Measurements from ENCODE around the gene FSTL5. TPM values are rescaled to one million over a fixed set of nuclear protein-coding genes. Genes with fewer than 3 reads are reported as not detected.

FSTL5 gene
- total and polyA plus RNA-seq, 2 experiments from 2014 or later: 0.06 to 0.49 TPM

DNA sequence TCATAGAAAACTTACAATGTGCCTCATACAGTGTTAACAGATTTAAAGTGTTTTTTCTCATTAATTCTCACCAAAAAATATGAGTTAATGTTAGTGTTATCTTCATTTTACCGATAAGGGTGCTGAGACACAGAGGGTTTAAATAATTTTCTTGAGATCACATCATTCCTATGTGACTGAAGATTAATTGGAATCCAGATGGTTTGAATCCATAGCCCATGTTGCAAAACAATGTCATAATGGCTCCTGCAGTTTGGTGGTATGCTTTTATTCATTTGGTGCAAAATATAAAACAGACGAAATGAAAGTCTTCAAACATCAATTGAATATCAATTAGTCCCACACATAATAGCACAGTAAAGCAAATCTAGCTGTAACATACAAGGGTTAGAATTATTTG lies 512.2 kb downstream of the FSTL5 start:
- Histone ChIP-seq H3K27me3 (ENCODE audit: insufficient read depth) (no peaks in the 10 kb centered on the region), H3K36me3 (ENCODE audit: insufficient read depth) (no peaks in the 10 kb centered on the region), H2AFZ (no peak overlapping the region), H3K27ac (ENCODE audit: low read depth) (no peak overlapping the region), H4K20me1 (replicated peaks; ENCODE audit: insufficient read depth) (no peaks in the 10 kb centered on the region; the same call in 1 of the 2 replicates), H3K4me1 (ENCODE audit: insufficient read depth) (no peaks in the 10 kb centered on the region), H3K4me2 (no peak overlapping the region), H3F3A (replicated peaks; ENCODE audit: low read depth) (no peaks in the 10 kb centered on the region), H3K4me3 (no peak overlapping the region), H3K79me2 (replicated peaks; ENCODE audit: insufficient read depth) (no peaks in the 10 kb centered on the region), H3K9me2 (ENCODE audit: insufficient read depth) (no peaks in the 10 kb centered on the region)
- Mint-ChIP-seq H3K27me3 (ENCODE audit: insufficient read depth, low read depth, poor library complexity) (no peaks in the 10 kb centered on the region), H3K4me1 (no peaks in the 10 kb centered on the region), H3K4me3 (no peak overlapping the region), H3K36me3 (ENCODE audit: low read depth) (no peaks in the 10 kb centered on the region), H3K9me3 (no peaks in the 10 kb centered on the region), H3K27ac (no peak overlapping the region)
- TF ChIP-seq, protein P1, sequence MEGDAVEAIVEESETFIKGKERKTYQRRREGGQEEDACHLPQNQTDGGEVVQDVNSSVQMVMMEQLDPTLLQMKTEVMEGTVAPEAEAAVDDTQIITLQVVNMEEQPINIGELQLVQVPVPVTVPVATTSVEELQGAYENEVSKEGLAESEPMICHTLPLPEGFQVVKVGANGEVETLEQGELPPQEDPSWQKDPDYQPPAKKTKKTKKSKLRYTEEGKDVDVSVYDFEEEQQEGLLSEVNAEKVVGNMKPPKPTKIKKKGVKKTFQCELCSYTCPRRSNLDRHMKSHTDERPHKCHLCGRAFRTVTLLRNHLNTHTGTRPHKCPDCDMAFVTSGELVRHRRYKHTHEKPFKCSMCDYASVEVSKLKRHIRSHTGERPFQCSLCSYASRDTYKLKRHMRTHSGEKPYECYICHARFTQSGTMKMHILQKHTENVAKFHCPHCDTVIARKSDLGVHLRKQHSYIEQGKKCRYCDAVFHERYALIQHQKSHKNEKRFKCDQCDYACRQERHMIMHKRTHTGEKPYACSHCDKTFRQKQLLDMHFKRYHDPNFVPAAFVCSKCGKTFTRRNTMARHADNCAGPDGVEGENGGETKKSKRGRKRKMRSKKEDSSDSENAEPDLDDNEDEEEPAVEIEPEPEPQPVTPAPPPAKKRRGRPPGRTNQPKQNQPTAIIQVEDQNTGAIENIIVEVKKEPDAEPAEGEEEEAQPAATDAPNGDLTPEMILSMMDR (conservative IDR thresholded peaks at IDR 0.05; ENCODE audit: low read depth in 2 of 2): no peak
- TF ChIP-seq STAT1 (IDR thresholded peaks at IDR 0.05; ENCODE audit: unreplicated experiment): no peak
- TF ChIP-seq, protein P2, sequence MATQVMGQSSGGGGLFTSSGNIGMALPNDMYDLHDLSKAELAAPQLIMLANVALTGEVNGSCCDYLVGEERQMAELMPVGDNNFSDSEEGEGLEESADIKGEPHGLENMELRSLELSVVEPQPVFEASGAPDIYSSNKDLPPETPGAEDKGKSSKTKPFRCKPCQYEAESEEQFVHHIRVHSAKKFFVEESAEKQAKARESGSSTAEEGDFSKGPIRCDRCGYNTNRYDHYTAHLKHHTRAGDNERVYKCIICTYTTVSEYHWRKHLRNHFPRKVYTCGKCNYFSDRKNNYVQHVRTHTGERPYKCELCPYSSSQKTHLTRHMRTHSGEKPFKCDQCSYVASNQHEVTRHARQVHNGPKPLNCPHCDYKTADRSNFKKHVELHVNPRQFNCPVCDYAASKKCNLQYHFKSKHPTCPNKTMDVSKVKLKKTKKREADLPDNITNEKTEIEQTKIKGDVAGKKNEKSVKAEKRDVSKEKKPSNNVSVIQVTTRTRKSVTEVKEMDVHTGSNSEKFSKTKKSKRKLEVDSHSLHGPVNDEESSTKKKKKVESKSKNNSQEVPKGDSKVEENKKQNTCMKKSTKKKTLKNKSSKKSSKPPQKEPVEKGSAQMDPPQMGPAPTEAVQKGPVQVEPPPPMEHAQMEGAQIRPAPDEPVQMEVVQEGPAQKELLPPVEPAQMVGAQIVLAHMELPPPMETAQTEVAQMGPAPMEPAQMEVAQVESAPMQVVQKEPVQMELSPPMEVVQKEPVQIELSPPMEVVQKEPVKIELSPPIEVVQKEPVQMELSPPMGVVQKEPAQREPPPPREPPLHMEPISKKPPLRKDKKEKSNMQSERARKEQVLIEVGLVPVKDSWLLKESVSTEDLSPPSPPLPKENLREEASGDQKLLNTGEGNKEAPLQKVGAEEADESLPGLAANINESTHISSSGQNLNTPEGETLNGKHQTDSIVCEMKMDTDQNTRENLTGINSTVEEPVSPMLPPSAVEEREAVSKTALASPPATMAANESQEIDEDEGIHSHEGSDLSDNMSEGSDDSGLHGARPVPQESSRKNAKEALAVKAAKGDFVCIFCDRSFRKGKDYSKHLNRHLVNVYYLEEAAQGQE (IDR thresholded peaks at IDR 0.05; ENCODE audit: unreplicated experiment): no peak
- TF ChIP-seq NANOG (IDR thresholded peaks at IDR 0.05; ENCODE audit: borderline replicate concordance): no peak
- TF ChIP-seq EZH2 (IDR thresholded peaks at IDR 0.05; ENCODE audit: low read depth, unreplicated experiment): no peak
- TF ChIP-seq CREB1 (CRISPR knock-in tag; IDR thresholded peaks at IDR 0.05; ENCODE audit: low read depth): no peak
- TF ChIP-seq EZH2phosphoT487 (IDR thresholded peaks at IDR 0.05; ENCODE audit: unreplicated experiment): no peak
- TF ChIP-seq, protein P3, sequence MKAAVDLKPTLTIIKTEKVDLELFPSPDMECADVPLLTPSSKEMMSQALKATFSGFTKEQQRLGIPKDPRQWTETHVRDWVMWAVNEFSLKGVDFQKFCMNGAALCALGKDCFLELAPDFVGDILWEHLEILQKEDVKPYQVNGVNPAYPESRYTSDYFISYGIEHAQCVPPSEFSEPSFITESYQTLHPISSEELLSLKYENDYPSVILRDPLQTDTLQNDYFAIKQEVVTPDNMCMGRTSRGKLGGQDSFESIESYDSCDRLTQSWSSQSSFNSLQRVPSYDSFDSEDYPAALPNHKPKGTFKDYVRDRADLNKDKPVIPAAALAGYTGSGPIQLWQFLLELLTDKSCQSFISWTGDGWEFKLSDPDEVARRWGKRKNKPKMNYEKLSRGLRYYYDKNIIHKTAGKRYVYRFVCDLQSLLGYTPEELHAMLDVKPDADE (IDR thresholded peaks at IDR 0.05): no peak
- no peak for TF ChIP-seq ZNF331 (CRISPR knock-in tag; IDR thresholded peaks at IDR 0.05; ENCODE audit: low read depth)
- TF ChIP-seq POLR2AphosphoS5 (IDR thresholded peaks at IDR 0.05; ENCODE audit: low read depth): no peak
- no peak for TF ChIP-seq ZNF114 (CRISPR knock-in tag; IDR thresholded peaks at IDR 0.05)
- TF ChIP-seq, protein P4, sequence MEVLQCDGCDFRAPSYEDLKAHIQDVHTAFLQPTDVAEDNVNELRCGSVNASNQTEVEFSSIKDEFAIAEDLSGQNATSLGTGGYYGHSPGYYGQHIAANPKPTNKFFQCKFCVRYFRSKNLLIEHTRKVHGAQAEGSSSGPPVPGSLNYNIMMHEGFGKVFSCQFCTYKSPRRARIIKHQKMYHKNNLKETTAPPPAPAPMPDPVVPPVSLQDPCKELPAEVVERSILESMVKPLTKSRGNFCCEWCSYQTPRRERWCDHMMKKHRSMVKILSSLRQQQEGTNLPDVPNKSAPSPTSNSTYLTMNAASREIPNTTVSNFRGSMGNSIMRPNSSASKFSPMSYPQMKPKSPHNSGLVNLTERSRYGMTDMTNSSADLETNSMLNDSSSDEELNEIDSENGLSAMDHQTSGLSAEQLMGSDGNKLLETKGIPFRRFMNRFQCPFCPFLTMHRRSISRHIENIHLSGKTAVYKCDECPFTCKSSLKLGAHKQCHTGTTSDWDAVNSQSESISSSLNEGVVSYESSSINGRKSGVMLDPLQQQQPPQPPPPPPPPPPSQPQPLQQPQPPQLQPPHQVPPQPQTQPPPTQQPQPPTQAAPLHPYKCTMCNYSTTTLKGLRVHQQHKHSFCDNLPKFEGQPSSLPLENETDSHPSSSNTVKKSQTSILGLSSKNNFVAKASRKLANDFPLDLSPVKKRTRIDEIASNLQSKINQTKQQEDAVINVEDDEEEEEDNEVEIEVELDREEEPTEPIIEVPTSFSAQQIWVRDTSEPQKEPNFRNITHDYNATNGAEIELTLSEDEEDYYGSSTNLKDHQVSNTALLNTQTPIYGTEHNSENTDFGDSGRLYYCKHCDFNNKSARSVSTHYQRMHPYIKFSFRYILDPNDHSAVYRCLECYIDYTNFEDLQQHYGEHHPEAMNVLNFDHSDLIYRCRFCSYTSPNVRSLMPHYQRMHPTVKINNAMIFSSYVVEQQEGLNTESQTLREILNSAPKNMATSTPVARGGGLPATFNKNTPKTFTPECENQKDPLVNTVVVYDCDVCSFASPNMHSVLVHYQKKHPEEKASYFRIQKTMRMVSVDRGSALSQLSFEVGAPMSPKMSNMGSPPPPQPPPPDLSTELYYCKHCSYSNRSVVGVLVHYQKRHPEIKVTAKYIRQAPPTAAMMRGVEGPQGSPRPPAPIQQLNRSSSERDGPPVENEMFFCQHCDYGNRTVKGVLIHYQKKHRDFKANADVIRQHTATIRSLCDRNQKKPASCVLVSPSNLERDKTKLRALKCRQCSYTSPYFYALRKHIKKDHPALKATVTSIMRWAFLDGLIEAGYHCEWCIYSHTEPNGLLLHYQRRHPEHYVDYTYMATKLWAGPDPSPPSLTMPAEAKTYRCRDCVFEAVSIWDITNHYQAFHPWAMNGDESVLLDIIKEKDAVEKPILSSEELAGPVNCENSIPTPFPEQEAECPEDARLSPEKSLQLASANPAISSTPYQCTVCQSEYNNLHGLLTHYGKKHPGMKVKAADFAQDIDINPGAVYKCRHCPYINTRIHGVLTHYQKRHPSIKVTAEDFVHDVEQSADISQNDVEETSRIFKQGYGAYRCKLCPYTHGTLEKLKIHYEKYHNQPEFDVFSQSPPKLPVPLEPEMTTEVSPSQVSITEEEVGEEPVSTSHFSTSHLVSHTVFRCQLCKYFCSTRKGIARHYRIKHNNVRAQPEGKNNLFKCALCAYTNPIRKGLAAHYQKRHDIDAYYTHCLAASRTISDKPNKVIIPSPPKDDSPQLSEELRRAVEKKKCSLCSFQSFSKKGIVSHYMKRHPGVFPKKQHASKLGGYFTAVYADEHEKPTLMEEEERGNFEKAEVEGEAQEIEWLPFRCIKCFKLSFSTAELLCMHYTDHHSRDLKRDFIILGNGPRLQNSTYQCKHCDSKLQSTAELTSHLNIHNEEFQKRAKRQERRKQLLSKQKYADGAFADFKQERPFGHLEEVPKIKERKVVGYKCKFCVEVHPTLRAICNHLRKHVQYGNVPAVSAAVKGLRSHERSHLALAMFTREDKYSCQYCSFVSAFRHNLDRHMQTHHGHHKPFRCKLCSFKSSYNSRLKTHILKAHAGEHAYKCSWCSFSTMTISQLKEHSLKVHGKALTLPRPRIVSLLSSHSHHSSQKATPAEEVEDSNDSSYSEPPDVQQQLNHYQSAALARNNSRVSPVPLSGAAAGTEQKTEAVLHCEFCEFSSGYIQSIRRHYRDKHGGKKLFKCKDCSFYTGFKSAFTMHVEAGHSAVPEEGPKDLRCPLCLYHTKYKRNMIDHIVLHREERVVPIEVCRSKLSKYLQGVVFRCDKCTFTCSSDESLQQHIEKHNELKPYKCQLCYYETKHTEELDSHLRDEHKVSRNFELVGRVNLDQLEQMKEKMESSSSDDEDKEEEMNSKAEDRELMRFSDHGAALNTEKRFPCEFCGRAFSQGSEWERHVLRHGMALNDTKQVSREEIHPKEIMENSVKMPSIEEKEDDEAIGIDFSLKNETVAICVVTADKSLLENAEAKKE (CRISPR knock-in tag; IDR thresholded peaks at IDR 0.05): no peak
- TF ChIP-seq JUNB (IDR thresholded peaks at IDR 0.05; ENCODE audit: unreplicated experiment): no peak
- no peak for DNase-seq (ENCODE audit: low spot score)
- ATAC-seq: no peak
